K562 (cell line): ENCODE data around the gene MAD1L1. TPM values are rescaled to one million over a fixed set of nuclear protein-coding genes. Genes with fewer than 3 reads are reported as not detected.

Source experiments
- CUX1 ChIP-seq: fragments of 200-800 bp; sonication (Bioruptor generic); IDR thresholded peaks from 2 replicates; pipeline ENCODE4 v1.6.1; 2016; ENCODE audit warnings: missing genetic modification characterization, missing compliant biosample characterization
- DACH1 ChIP-seq: fragments of 450-650 bp; IDR thresholded peaks from 2 replicates; pipeline ENCODE4 v1.6.1; 2018; ENCODE audit not compliant: partially characterized antibody
- FOXK2 ChIP-seq, 2 experiments: fragments of 450-650 bp; IDR thresholded peaks in 1 of 2; conservative IDR thresholded peaks in 1 of 2; 2 replicates each; pipeline ENCODE4 v1.6.1; 2016; ENCODE audit warnings: low read depth in 2 of 2, mild to moderate bottlenecking in 1 of 2
- HDGF ChIP-seq: fragments of 450-650 bp; IDR thresholded peaks from 2 replicates; pipeline ENCODE4 v1.6.1; 2016
- HMG20A ChIP-seq: fragments of 450-650 bp; formaldehyde crosslinking; conservative IDR thresholded peaks from 2 replicates; pipeline ENCODE4 v1.4.0; 2020; ENCODE audit warnings: mild to moderate bottlenecking, mixed read lengths
- KDM5B ChIP-seq: fragments of 200-600 bp; sonication (generic); IDR thresholded peaks from 2 replicates; pipeline ENCODE4 v1.6.1; 2012; ENCODE audit warnings: low read depth, mild to moderate bottlenecking, moderate library complexity, low read length, control low read depth, inconsistent platforms; ENCODE audit not compliant: insufficient replicate concordance
- MYC ChIP-seq, 2 experiments: fragments of 250-450 bp in 1 of 2; sonication (Bioruptor Pico) in 1 of 2; IDR thresholded peaks; 2 replicates each; pipeline versions ENCODE4 v1.5.1 to v1.6.1; 2012 to 2021; ENCODE audit warnings: low read depth in 2 of 2, borderline replicate concordance in 1 of 2, improper control_type of control experiment in 1 of 2, low read length in 1 of 2, mild to moderate bottlenecking in 1 of 2, moderate library complexity in 1 of 2
- NBN ChIP-seq: fragments of 450-650 bp; IDR thresholded peaks from 2 replicates; pipeline ENCODE4 v1.6.1; 2016; ENCODE audit warnings: low read depth, mild to moderate bottlenecking
- NCOA4 ChIP-seq: fragments of 450-650 bp; IDR thresholded peaks from 2 replicates; pipeline ENCODE4 v1.6.1; 2018; ENCODE audit warnings: mild to moderate bottlenecking; ENCODE audit not compliant: partially characterized antibody
- POLR2G ChIP-seq: fragments of 200-400 bp; formaldehyde crosslinking; IDR thresholded peaks from 2 replicates; pipeline ENCODE4 v1.6.1; 2017; ENCODE audit warnings: low read depth, mild to moderate bottlenecking, antibody characterized with exemption, low read length, moderate library complexity
- PURB ChIP-seq: sonication (generic); formaldehyde crosslinking; IDR thresholded peaks from 2 replicates; pipeline ENCODE4 v1.9.0; 2021; ENCODE audit warnings: low read depth, mild to moderate bottlenecking, missing genetic modification reagents
- SIN3A ChIP-seq, 2 experiments: fragments of 150-350 bp in 1 of 2; IDR thresholded peaks; 2 replicates each; pipeline ENCODE4 v1.6.1; 2011 to 2016; ENCODE audit warnings: borderline replicate concordance in 2 of 2, low read depth in 2 of 2, low read length in 2 of 2, mild to moderate bottlenecking in 2 of 2, moderate library complexity in 2 of 2; ENCODE audit not compliant: control insufficient read depth in 1 of 2
- SMARCA4 ChIP-seq: fragments of 450-650 bp; IDR thresholded peaks from 2 replicates; pipeline ENCODE4 v1.6.1; 2016
- SMARCC2 ChIP-seq: fragments of 450-650 bp; IDR thresholded peaks from 2 replicates; pipeline ENCODE4 v1.6.1; 2017; ENCODE audit warnings: antibody characterized with exemption, moderate library complexity, mild to moderate bottlenecking, low read depth
- SRF ChIP-seq, 2 experiments: fragments of 250-450, 450-650 bp in 1 of 2; sonication (Bioruptor Pico) in 1 of 2; sonication (generic) in 1 of 2; formaldehyde crosslinking; IDR thresholded peaks; 2 replicates each; pipeline versions ENCODE4 v1.5.0 to v1.5.1; 2020 to 2022; ENCODE audit warnings: mild to moderate bottlenecking in 1 of 2, missing genetic modification reagents in 1 of 2
- ZBTB12 ChIP-seq: fragments of 250-450 bp; sonication (Bioruptor Pico); IDR thresholded peaks from 2 replicates; pipeline ENCODE4 v1.4.0; 2020
- ZNF589 ChIP-seq: fragments of 200-800 bp; sonication (Bioruptor generic); IDR thresholded peaks from 2 replicates; pipeline ENCODE4 v1.6.1; 2016; ENCODE audit warnings: low read depth, missing genetic modification characterization, missing compliant biosample characterization
- ZNF699 ChIP-seq: fragments of 250-450 bp; sonication (Bioruptor Pico); IDR thresholded peaks from 2 replicates; pipeline ENCODE4 v1.8.0; 2021; ENCODE audit warnings: mild to moderate bottlenecking, moderate library complexity; ENCODE audit not compliant: insufficient replicate concordance
- polyA plus RNA-seq, 8 experiments: library from polyadenylated mRNA; depleted of rRNA in 4 of 8; stranded (reverse) in 5 of 8; unstranded in 3 of 8; fragments of >200 nt; fragmentation: Nextera tagmentation in 2 of 8; fragmentation: Illumina TruSeq in 1 of 8; extraction: Ambion mirVana in 2 of 8; extraction: Trizol in 1 of 8; gene quantifications; 2 replicates each; pipeline versions ENCODE4 v1.2.1 to v1.2.3, GENCODE V29; 2011 to 2014; ENCODE audit warnings: inconsistent platforms in 1 of 8, missing spikeins in 1 of 8
- total RNA-seq, 7 experiments: library from RNA; depleted of rRNA in 6 of 7; stranded (reverse); fragments of >200 nt in 6 of 7; fragmentation: Illumina TruSeq in 2 of 7; extraction: Trizol in 2 of 7; gene quantifications; 2 replicates each; pipeline versions ENCODE4 v1.2.1 to v1.2.3, GENCODE V29; 2011 to 2021; ENCODE audit warnings: low replicate concordance in 1 of 7

Gene MAD1L1
- total and polyA plus RNA-seq, 9 of the 15 experiments (the other 6 are each of a cell fraction or from before 2014, with no cell fraction given), result 1.7 to 89.7 (median 18.0) TPM

GRCh38 chr7:1844336-1844950 lies 388.3 kb downstream of the MAD1L1 start (continued):
- TF ChIP-seq CUX1 (no peak), ZNF699 (CRISPR knock-in tag) (no peak), SMARCA4 (no peak), SIN3A (IDR thresholded peaks at IDR 0.05; ENCODE audit: borderline replicate concordance in 2 of 2, control insufficient read depth in 1 of 2, low read depth in 2 of 2, low read length in 2 of 2) (no peak), PURB (CRISPR knock-in tag) (no peak), DACH1 (no peak), FOXK2 (conservative IDR thresholded peaks at IDR 0.05 in 1 of 2, IDR thresholded peaks at IDR 0.05 in 1 of 2; ENCODE audit: low read depth in 2 of 2) (no peak), HMG20A (no peak), NBN (no peak), SRF (CRISPR knock-in tag; IDR thresholded peaks at IDR 0.05) (no peak), HDGF (no peak), SMARCC2 (no peak), KDM5B (no peak), ZBTB12 (no peak), MYC (IDR thresholded peaks at IDR 0.05; ENCODE audit: low read depth, low read length) (no peak), MYC (CRISPR knock-in tag; IDR thresholded peaks at IDR 0.05; ENCODE audit: borderline replicate concordance, low read depth) (no peak), POLR2G (peak; percentile 59), ZNF589 (CRISPR knock-in tag) (no peak), NCOA4 (no peak)
